Esophagus (tissue), 2 donors: ENCODE data around the gene INTS11. TPM values are rescaled to one million over a fixed set of nuclear protein-coding genes. Genes with fewer than 3 reads are reported as not detected.

Source experiments
- polyA plus RNA-seq, 2 donors: library from polyadenylated mRNA; stranded (reverse); fragments of 200-250 nt; gene quantifications; one replicate each; pipeline ENCODE4 v1.2.3, GENCODE V29; 2013
- donor health status: healthy with polysubstance abuse.
- donor health status: Bipolar disorder and iron deficiency.

INTS11 gene
- polyA plus RNA-seq, 2 donors = 74.1 to 127 TPM

Other genes with a start within 250 kb of the INTS11 start
- 10 to 100 TPM; 13.0 to 27.5 TPM for gene C1orf159, start 208.6 kb downstream of the INTS11 start, polyA plus RNA-seq
- gene TTLL10, start 150.8 kb downstream of the INTS11 start, polyA plus RNA-seq = under 1 TPM; 0.28 to 0.43 TPM
- gene TNFRSF18, start 118.1 kb downstream of the INTS11 start, polyA plus RNA-seq = 1 to 10 TPM; 1.9 to 4.3 TPM
- 1 to 10 TPM in 1 of 2 donors, under 1 TPM in 1; 0.73 to 1.1 TPM for gene TNFRSF4, start 110.5 kb downstream of the INTS11 start, polyA plus RNA-seq
- gene SDF4, start 92.7 kb downstream of the INTS11 start, polyA plus RNA-seq = 10 to 100 TPM; 43.9 to 68.0 TPM
- 1 to 10 TPM; 4.5 to 6.7 TPM for gene B3GALT6, start 92.4 kb downstream of the INTS11 start, polyA plus RNA-seq
- gene C1QTNF12, start 77.9 kb downstream of the INTS11 start, polyA plus RNA-seq = 1 to 10 TPM; 1.6 to 3.0 TPM
- 10 to 100 TPM; 38.2 to 40.9 TPM for gene UBE2J2, start 50.8 kb downstream of the INTS11 start, polyA plus RNA-seq
- 1 to 10 TPM; 2.8 to 9.9 TPM for gene SCNN1D, start 44.2 kb downstream of the INTS11 start, polyA plus RNA-seq
- 100 to 1,000 TPM in 1 of 2 donors, 10 to 100 TPM in 1; 47.7 to 120 TPM for gene ACAP3, start 16.7 kb downstream of the INTS11 start, polyA plus RNA-seq
- gene PUSL1, start 16.1 kb downstream of the INTS11 start, polyA plus RNA-seq = 10 to 100 TPM; 24.4 to 24.8 TPM
- gene CPTP, start 142 bp upstream of the INTS11 start, polyA plus RNA-seq = 10 to 100 TPM; 38.3 to 73.1 TPM
- 1 to 10 TPM in 1 of 2 donors, under 1 TPM in 1; 0.28 to 1.9 TPM for gene TAS1R3, start 6.6 kb upstream of the INTS11 start, polyA plus RNA-seq
- 100 to 1,000 TPM in 1 of 2 donors, 10 to 100 TPM in 1; 57.5 to 107 TPM for gene DVL1, start 24.8 kb upstream of the INTS11 start, polyA plus RNA-seq
- 10 to 100 TPM in 1 of 2 donors, 1 to 10 TPM in 1; 7.5 to 14.7 TPM for gene MXRA8, start 33.9 kb upstream of the INTS11 start, polyA plus RNA-seq
- 100 to 1,000 TPM; 155 to 158 TPM for gene AURKAIP1, start 50.5 kb upstream of the INTS11 start, polyA plus RNA-seq
- 100 to 1,000 TPM in 1 of 2 donors, 10 to 100 TPM in 1; 97.9 to 210 TPM for gene CCNL2, start 74.7 kb upstream of the INTS11 start, polyA plus RNA-seq
- gene MRPL20, start 82.6 kb upstream of the INTS11 start, polyA plus RNA-seq = 100 to 1,000 TPM in 1 of 2 donors, 10 to 100 TPM in 1; 59.1 to 148 TPM
- gene ANKRD65, start 96.6 kb upstream of the INTS11 start, polyA plus RNA-seq = 10 to 100 TPM; 10.6 to 12.4 TPM
- 10 to 100 TPM; 21.0 to 21.4 TPM for gene VWA1, start 111.0 kb upstream of the INTS11 start, polyA plus RNA-seq
- 1 to 10 TPM; 1.8 to 2.1 TPM for gene ATAD3C, start 125.0 kb upstream of the INTS11 start, polyA plus RNA-seq
- 10 to 100 TPM; 20.7 to 43.3 TPM for gene ATAD3B, start 147.1 kb upstream of the INTS11 start, polyA plus RNA-seq
- gene ATAD3A, start 187.5 kb upstream of the INTS11 start, polyA plus RNA-seq = 10 to 100 TPM; 25.4 to 26.1 TPM
- gene TMEM240, start 216.0 kb upstream of the INTS11 start, polyA plus RNA-seq = 1 to 10 TPM; 2.1 to 3.1 TPM